ENCODE measurements around the gene MTARC2.
"Not testable (repeated sequence)": the region's sequence is repeated elsewhere in the genome, so short reads cannot be mapped to it uniquely, and the experiment has no call there.

Gene MTARC2

GRCh38 chr1:220732621-220733020, 15.5 kb upstream of the MTARC2 start:
- no peak for DNase-seq (ENCODE audit: low read depth)

GRCh38 chr1:220733086-220733601, 15.0 kb upstream of the MTARC2 start:
- DNase-seq (ENCODE audit: low read depth), result peak; percentile 70

GRCh38 chr1:220734571-220735326, 13.4 kb upstream of the MTARC2 start:
- peak; percentile 18 for DNase-seq (ENCODE audit: low read depth)

GRCh38 chr1:220736283-220736682, 11.8 kb upstream of the MTARC2 start:
- not testable (repeated sequence) for DNase-seq (ENCODE audit: low read depth)

GRCh38 chr1:220741349-220741748, 6.8 kb upstream of the MTARC2 start:
- DNase-seq (ENCODE audit: low read depth), result no peak

- no peak for DNase-seq (ENCODE audit: low read depth)
These were observed 6.3 kb upstream of the MTARC2 start for GRCh38 chr1:220741825-220742224.

GRCh38 chr1:220742520-220742919, 5.6 kb upstream of the MTARC2 start:
- DNase-seq (ENCODE audit: low read depth), result no peak

GRCh38 chr1:220746851-220747250, 1.3 kb upstream of the MTARC2 start:
- DNase-seq (ENCODE audit: low read depth), result no peak

GRCh38 chr1:220747437-220748088, 559 bp upstream of the MTARC2 start:
- DNase-seq (ENCODE audit: low read depth), result no peak

- DNase-seq (ENCODE audit: low read depth), result no peak
These were observed 814 bp downstream of the MTARC2 start for GRCh38 chr1:220748936-220749335.

GRCh38 chr1:220750131-220750515, 2.0 kb downstream of the MTARC2 start:
- DNase-seq (ENCODE audit: low read depth), result no peak

GRCh38 chr1:220751111-220751510, 3.0 kb downstream of the MTARC2 start:
- no peak for DNase-seq (ENCODE audit: low read depth)

GRCh38 chr1:220754212-220754917, 6.2 kb downstream of the MTARC2 start:
- no peak for DNase-seq (ENCODE audit: low read depth)

GRCh38 chr1:220754918-220755295, 6.8 kb downstream of the MTARC2 start:
- no peak for DNase-seq (ENCODE audit: low read depth)

- DNase-seq (ENCODE audit: low read depth), result no peak
These were observed 7.2 kb downstream of the MTARC2 start for GRCh38 chr1:220755309-220755708.

GRCh38 chr1:220757441-220757840, 9.3 kb downstream of the MTARC2 start:
- DNase-seq (ENCODE audit: low read depth), result no peak

GRCh38 chr1:220759147-220759546, 11.0 kb downstream of the MTARC2 start:
- no peak for DNase-seq (ENCODE audit: low read depth)

GRCh38 chr1:220761688-220762427, 13.7 kb downstream of the MTARC2 start:
- DNase-seq (ENCODE audit: low read depth), result no peak

GRCh38 chr1:220764757-220765156, 16.6 kb downstream of the MTARC2 start:
- DNase-seq (ENCODE audit: low read depth), result no peak

GRCh38 chr1:220767312-220768125, 19.4 kb downstream of the MTARC2 start:
- DNase-seq (ENCODE audit: low read depth), result no peak

GRCh38 chr1:220768126-220768601, 20.0 kb downstream of the MTARC2 start:
- no peak for DNase-seq (ENCODE audit: low read depth)
